DOHH2 (cell line): Measurements from ENCODE around the gene PRR15L.
"Not testable (repeated sequence)": the region's sequence is repeated elsewhere in the genome, so short reads cannot be mapped to it uniquely, and the experiment has no call there.

Experiments used
- CTCF ChIP-seq: fragments of 200-600 bp; sonication (generic); IDR thresholded peaks from one replicate; pipeline ENCODE4 v1.5.1; 2014; ENCODE audit warnings: antibody characterized with exemption, mild to moderate bottlenecking, low read depth, low read length; ENCODE audit not compliant: poor library complexity, severe bottlenecking
- EZH2phosphoT487 ChIP-seq: fragments of 200-600 bp; sonication (generic); IDR thresholded peaks from 2 replicates; pipeline ENCODE4 v1.6.1; 2017; ENCODE audit warnings: borderline replicate concordance, mild to moderate bottlenecking, antibody characterized with exemption, low read length, moderate library complexity, mixed read lengths

GRCh38 chr17:47935468-47935867, 22.2 kb downstream of the PRR15L start:
- not testable (repeated sequence) for TF ChIP-seq CTCF, EZH2phosphoT487
